Stimulated activated CD8-positive, alpha-beta memory T cell treated with anti-CD3 and anti-CD28 coated beads, Interleukin-4, amount 100 ng/mL, for 48 hours (primary cell): Measurements from ENCODE around the gene NFKBIZ.

Experiments used
- DNase-seq: peaks from one replicate; pipeline ENCODE4 v3.0.0-alpha.2; 2020

NFKBIZ gene

DNA sequence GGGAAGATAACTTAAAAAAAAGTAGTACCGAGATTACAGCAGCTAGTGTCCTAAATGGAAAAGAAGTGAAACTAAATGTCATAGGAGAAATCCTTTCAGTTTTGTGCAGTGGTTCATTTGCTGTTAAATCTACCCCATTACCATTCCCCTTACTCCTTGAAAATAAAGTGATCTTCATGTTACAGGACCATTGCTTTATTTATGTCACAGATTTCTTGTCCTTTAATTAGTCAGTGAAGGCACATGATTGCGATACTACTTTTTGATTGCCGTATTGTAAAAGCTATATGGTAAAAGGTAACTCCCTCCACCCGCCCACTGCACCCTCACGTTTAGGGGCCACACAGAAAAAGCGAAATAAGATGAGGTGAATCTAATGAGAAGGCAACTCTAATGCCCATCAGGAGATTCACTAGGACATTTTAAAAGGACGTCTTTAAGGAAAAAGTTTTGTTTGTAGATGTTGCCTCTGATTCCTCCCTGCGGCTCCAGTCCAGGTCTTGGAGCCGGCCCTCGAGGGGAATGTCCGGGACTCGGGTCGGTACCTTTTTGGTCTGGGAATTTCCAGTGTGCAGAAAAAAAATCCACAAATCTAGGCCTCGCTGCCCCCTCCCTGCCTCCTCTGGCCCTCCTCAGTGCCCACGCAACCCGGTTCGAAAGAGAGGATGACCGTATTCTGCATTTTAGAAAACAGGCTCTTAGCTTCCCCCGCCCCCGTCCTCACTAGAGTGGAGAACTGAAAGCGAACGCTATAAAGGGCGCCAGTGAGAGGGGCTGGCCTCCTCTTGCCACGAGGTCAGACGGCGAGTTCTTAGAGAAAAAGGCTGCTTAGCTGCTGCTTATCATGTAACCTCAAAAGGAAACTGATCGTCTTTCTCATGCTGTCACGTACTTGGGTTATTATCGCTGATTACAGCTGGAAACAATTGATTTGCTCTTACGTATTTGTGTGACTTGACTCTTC is 21.8 kb upstream of the NFKBIZ start:
- peak; percentile 91 for DNase-seq

DNA sequence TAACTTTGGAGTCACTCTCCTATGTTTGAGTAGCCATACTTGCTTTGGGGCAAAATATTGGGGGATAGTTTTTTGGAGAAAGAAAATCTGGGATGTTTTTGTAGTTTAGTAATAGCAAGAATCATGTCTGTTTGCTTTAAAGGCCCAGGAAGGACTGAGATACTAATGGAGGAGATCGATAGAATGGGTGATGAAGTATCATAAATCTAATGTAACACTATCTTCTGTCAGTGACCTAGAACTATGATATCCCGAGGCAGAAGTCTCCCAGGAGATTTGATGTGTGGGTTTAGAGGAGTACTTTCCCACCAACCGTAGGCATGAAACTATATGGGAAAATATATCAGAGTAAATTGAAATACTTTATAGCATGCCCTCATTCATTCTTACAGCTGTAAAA is 21.0 kb upstream of the NFKBIZ start:
- DNase-seq, result no peak

DNA sequence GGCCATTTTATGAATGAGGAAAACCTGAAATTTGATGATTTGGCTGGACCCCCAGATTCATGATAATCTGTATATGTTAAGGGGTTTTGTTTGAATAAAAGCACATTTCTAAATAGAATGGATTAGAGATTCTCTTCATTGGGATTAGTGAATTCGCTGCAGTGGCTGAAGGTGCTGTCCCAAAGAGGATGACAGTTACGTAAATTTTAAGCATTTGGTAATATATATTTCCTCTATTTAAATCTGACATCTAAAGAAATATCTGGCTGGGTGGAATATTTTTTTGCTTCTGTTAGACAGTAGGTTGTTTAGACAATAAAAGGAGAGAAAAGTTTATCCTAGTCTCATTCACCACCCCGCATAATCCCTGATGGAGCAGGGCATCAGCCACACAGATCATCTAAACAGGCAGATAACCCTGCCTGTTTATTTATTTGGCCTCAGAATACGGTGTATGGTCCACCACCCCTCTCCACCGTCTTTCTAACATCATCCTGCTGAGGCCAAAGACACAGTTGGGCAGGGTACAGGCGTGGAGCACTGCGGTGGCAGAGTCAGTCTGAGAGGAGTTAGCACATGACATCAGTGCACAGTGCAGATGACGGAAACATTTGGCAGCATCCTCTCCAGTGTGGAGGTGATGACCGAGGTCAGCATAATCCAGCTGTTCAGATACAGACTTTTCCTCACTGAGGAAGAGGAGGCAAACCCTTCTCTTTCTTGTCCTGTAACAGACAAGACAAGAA is 20.4 kb upstream of the NFKBIZ start:
- peak; percentile 70 for DNase-seq

DNA sequence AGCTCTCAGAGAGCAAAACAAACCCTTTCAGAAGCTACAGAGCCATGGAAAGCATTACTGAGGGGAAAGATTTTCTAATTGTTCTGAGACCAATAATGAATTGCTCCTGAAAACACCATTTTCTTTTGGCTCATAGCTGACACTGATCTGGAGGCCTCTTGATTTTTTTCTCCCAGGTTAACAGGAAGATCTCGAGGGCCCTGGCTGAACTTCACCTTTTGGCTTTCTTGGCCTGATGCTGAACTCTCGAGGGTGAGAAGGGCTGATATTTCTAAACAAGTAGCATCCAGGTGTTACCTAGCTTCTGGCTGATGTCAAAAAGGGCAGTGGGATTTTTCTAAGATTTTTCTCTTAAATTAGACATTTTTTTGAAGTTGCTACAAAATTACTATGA is 19.9 kb upstream of the NFKBIZ start:
- no peak for DNase-seq

DNA sequence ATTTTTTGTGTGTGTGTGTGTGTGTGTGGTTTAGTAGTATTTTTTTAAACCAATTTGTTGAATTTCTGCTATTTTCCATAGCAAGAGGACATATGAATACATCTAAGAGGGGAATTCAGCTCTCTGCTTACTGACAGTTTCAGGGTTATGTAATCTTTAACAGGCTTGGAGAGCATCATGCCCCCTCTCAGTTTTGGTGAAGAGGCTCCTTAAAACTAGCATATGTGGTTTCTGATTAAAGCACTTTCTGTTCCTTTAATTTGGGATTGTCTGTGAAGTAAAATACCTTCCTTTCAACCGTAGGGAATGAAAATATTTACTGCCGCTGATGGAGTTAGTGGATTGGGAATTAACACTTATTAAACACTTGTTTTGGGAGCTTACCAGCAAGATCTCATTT is 19.4 kb upstream of the NFKBIZ start:
- DNase-seq, result no peak

DNA sequence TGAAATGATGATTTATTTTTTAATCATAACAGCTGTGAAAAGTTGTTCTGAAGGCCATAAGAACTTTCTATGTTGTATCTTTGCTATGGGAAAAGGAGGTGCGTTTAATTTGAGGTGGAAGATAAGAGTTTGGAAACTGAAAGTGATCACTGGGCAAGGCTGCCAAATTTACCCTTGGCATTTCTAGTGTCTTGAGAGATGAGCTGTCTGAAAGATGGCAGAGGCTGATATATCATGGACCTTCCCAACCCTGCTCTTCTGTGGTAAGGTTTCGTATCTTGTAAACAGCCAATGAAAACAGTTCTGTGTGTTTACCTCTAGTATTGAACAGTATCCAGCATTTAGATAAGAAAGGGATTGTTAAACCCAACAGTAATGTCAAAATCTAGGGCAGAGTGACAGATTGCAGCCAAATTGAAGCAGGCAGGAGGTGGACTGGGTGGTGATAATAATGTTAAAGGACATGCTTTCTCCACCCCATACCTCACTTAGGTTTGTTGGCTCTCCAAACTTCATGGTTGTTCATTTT is 15.8 kb upstream of the NFKBIZ start:
- DNase-seq, result no peak

DNA sequence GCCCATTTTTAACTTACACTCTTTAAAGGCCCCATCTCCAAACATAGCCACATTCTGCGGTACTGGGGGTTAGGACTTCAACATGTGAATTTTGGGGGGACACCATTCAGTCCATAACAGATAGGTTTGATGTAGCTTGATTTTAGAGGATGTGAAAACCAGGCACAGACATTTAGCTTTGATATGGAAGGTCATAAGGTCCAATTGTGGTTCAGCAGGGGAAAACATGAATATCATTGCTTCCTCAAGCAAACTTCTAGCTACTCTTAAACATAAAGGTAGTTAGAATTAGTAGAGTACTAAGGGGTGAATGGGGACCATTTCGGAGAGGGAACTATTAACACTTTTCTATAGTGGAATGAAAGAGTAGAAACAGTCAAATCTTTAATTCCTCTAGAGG is 13.6 kb upstream of the NFKBIZ start:
- no peak for DNase-seq

DNA sequence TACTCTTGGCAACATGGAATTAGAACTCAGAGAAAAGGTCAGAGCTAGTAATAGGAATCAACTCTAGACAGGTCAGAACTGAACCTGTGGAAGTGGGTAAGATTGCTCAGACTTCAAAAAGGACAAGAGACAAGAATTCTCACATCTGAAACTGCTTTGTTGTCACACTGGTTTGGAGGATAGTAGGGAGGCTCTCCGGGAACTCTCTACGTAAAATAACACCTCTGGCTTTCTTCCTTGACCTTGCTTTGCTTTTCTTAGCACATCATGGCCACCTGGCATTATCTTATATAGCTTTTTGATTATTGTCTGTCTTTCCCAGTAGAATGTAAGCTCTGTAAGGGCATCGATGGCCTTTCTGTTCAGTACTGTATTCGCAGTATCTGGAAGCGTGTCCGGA is 13.2 kb upstream of the NFKBIZ start:
- no peak for DNase-seq

DNA sequence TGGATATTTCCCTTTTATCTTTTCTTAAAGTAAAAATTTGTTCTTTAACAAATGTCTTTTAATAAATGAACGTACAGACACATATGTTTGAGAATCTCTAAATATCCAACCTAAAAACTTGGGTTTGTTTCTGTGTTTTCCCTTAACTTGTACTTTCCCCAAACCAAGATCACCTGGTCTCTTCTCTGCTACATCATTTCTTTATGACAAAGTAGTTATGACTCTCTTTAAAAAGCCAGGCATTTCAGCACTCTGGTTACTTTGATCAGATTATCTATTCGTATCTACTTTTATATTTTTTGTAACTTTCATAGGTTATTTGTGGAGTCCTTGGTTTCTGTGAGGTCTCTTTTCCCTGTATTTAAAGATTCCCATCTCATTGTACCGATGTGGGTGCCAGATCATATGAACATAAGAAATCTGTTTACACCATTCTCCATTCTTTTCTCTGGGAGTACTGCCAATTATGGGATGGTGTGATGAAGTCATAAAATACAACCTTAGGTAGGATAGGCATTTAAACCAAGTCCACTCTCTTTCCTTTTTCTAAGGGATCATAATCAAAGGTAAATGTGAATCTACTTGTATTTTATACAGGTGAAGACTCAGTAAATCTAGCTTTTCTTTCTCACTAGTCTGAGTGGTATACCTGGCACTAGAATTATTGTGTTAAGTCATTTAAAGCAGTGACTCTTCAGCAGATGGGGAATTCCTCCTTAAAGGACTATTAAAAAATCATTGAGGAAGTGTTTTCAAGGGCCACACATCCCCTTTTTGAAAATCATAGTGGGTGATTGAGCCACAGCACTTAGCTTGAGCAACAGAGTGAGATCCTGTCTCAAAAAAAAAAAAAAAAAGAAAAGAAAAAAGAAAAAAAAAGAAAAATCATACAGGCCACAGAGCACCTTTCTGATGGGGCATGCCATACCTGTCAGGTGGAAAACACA is 12.4 kb upstream of the NFKBIZ start:
- DNase-seq, result no peak

DNA sequence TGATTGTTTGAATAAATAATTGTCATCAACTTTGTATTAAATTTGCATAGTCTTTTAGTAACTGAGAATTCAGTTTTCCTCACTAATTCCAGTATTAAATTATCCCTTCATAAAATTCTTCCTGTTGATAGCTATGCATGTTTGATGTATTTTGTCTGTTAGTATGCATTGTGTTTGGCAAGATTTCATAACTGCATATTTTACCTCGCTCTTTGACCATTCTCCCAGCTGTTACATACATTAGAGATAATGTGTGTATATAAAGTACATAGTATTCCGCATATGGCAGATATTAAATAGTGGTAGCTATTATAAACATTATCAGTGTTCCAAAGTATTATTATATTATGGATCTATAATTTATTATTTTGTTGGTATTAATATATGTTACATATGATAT is 10.6 kb upstream of the NFKBIZ start:
- DNase-seq, result no peak

DNA sequence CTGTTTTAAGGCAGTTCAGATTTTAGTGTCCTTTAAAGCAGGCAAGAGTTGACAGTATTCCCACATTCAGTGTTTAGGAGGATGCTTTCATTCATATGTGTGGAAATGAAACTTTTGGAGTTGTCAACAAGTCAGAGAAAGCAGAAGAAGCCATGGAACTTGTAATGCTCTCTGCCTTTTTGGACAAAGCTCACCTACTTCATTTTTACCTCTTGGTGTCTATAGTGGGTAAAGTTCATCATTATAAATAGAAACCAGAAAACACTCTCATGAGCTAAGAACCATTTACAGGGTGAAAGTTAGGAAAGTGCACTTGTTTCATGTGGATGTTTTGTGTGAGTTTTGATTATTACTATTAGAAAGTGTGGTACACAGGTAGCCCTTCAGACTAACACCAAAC is 9.2 kb upstream of the NFKBIZ start:
- DNase-seq, result no peak

DNA sequence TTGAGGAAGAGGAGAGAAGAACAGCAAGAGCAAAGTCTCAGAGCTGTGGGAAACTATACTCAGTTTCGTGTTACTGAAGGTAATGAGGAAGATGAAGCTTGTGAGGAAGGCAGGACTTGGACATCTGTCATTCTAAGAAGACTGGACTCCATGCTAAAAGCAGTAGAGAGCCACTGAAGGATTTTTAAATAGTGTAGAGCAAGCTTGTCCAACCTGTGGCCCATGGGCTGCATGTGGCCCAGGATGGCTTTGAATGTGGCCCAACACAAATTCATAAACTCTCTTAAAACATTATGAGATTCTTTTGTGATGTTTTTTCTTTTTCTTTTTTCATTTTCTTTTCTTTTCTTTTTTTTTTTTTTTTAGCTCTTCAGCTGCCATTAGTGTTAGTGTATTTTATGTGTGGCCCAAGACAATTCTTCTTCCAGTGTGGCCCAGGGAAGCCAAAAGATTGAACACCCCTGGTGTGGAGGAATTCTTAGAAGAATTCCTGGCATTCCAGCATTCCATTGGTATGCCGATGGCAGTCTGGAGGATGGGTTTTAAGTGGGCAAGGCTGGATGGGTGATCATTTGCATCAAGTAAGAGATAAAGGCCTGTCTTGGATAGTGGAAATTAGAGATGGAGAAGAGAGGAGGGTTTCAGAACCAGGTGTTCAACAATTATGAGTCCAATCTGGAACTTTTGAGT is 6.9 kb upstream of the NFKBIZ start:
- no peak for DNase-seq

DNA sequence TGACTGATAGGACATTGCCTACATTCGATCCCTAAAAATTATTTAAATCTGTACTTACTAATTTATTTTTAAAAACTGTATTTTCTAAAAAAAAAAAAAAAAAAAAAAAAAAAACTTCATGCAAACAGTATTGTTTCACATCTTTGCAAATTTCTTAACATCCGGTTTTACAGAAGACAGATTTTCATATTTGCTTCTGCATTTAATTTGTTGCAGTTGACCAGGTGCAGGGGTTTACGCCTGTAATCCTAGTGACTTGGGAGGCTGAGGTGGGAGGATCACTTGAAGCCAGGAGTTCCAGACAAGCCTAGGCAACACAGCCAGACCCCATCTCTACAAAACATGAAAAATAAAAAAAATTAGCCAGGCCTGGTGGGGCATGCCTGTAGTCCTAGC is 6.4 kb upstream of the NFKBIZ start:
- DNase-seq, result no peak

DNA sequence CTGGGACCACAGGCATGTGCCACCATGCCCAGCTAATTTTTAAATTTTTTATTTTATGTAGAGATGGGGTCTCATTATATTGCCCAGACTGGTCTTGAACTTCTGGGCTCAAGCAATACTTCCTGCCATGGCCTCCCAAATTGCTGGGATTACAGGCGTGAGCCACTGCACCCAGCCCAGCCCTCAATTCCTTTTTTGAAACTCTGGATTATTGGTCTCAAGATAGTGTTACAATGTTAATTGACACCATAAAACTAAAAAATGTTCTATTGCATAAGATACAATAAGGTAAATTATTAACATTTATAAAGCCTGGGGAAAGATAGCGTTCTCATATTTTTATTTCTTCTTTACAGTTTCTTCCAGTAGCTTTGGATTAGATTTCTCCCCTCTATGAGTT is 3.9 kb upstream of the NFKBIZ start:
- no peak for DNase-seq

DNA sequence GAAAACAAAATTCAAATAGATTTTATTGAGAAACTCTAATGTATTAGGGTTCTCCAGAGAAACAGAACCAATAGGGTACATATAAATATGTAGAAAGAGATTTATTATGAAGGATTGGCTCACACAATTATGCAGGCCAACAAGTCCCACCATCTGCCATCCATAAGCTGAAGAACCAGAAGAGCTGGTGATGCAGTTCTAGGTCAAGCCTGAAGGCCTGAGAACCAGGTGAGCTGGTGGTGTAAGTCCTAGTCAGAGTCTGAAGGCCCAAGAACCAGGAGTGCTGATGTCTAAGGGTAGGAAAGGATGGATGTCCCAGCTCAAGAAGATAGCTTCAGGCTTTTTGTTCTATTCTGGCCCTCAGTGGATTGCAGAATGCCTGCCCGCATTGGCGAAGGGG is 2.6 kb upstream of the NFKBIZ start:
- no peak for DNase-seq

DNA sequence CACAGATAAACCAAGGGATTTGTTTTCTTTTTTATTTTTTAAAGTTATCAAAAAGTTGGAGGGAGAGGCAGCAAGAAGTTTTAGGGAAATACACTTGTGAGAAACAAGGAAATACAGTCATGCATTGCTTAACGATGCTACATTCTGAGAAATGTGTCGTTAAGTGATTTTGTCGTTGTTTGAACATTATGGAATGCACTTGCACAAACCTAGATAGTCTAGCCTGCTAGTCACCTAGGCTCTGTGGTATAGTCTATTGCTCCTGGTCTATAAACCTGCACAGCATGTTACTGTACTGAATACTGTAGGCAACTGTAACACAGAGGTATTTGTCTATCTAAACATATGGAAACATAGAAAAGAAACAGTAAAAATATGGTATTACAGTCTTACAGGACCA is 2.0 kb upstream of the NFKBIZ start:
- no peak for DNase-seq

DNA sequence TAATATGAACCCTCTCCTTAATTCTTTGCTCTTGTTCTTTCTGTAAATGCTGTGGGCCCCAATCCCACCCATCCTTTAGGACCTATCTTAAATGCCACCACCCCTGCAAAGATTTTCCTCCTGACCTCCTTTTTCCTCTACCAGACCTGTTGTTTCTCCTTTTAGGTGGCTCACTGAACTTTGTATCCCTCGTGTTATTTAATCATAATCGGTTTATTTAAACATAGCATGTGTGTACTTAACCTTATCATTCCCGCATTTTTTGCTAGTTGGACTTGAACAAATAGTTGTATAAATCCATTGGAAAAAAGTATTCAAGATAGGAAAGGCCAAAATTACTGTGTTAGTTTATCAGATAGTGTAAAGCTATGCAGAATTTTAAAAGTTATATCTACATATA is 988 bp upstream of the NFKBIZ start:
- DNase-seq, result no peak

DNA sequence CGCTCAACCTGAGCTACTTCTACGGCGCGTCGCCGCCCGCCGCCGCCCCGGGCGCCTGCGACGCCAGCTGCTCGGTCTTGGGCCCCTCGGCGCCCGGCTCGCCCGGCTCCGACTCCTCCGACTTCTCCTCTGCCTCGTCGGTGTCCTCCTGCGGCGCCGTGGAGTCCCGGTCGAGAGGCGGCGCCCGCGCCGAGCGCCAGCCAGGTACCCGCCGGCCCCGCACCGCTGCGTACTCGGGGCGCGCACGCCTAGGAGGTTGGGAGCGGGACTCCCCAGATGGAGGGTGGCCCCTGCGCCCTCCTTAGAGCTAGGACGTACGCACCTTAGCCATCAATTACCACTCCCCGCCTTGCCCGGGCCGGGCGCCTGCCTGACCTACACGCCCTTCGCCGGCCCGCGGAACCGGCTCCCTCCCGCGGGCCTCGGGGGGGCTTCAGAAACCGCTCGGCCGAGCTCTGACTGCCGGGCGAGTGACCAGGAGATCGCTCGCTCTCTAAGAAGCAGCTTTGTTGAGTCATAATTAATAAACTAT is 466 bp downstream of the NFKBIZ start:
- peak; percentile 66 for DNase-seq

DNA sequence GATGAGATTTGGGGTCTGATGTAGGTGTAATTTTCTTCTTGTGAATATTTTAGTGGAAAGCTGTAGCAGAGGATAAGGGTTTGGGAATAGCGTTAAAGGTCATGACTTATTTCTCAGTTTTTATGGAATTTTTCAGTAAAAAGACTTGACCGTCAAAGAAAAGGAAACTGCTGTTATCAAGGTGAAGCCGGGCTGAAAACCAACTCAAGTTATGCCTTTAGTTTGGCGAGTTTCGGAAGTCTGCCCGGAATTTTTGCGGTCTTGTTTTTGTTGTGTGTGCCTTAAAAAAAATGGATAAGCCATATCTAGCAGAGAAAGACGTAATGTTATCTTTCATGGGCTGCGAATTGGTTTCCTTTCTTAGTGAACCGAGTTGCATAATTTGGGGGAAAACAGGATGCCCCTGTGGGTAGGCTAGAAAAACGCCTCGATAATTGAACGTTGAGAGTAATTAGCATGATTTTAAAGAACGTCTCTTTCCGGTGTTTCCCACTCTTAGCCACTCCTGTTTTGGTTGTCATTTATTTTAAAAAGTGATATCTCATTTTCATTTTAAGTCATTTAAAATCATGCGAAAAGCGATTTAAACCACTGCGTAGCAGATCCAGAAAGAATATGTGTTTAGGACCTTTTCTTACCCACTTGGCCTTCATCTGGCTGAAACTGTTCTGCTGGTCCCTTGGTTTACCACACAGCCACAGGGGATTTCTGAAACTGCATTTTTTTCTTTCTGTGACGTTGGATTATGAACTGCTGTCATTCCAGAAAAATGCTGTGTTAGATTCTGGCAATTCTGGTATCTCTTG is 1.1 kb downstream of the NFKBIZ start:
- peak; percentile 60 for DNase-seq

DNA sequence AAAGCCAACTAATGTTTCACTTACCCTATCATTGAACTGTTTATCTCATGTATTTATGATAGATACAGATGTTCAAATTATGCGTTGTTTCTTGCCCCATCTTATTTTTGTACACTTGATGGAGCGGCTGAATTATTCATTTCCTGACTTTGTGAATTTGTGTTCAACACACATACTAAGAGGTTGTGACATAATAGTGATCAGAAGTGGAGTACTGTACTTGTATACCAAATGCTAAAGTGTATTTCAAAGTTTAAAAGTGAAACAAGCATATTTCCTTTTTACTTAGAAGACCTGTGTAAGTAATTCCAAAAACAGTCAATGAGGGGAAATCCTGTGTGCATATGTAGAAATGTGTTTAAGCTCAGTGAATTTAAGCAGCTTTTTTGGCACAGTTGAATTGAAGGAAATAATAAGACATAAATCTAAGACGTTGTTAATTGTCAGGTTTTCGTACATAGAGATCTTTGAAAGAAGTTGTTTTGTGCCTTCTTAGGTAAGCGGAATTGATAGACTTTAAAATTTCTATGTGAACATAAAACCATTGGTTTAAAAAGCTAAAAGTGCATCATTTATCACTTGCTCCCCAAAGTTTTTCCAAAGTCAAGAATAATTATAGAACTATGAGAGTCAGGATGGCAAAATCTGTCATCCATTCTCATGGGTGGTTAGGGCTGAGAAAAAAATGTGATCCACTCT is 1.9 kb downstream of the NFKBIZ start:
- no peak for DNase-seq
